AG04450 (cell line): Measurements from ENCODE around the gene OR6B2. TPM values are rescaled to one million over a fixed set of nuclear protein-coding genes. Genes with fewer than 3 reads are reported as not detected.

Experiments used
- CTCF ChIA-PET: fragments of 300-600, 350-600 bp; formaldehyde crosslinking; extraction: SDS; loops from one replicate; lab custom pipeline; 2022; ENCODE audit warnings: antibody characterized with exemption, inconsistent platforms; lab: Charles Lee
- POLR2A ChIA-PET: fragments of 350-600 bp; formaldehyde crosslinking; extraction: SDS; loops from one replicate; lab custom pipeline; 2021; ENCODE audit warnings: antibody characterized with exemption, inconsistent platforms; lab: Yijun Ruan, JAX
- DNase-seq: peaks from one replicate; pipeline ENCODE4 v3.0.0-alpha.2; 2011; ENCODE audit warnings: low read depth, low spot score
- H3K27ac ChIP-seq: one replicate; pipeline ENCODE4 v1.5.1; 2012; ENCODE audit warnings: low read depth, low read length, control low read depth
- H3K27me3 ChIP-seq: one replicate; pipeline ENCODE4 v1.6.0; 2012; ENCODE audit warnings: low read length; ENCODE audit not compliant: control insufficient read depth, insufficient read depth
- H3K4me3 ChIP-seq: 2 replicates; pipeline ENCODE4 v1.5.1; 2011; ENCODE audit warnings: mild to moderate bottlenecking, low read depth, low read length, control low read depth
- H3K9me3 ChIP-seq: 2 replicates; pipeline ENCODE4 v1.5.1; 2012; ENCODE audit warnings: low read length; ENCODE audit not compliant: control insufficient read depth, insufficient read depth
- CTCF ChIP-seq: IDR thresholded peaks from 2 replicates; pipeline ENCODE4 v1.5.1; 2011; ENCODE audit warnings: low read depth, low read length, control low read depth, inconsistent platforms
- polyA plus RNA-seq: library from polyadenylated mRNA; depleted of rRNA; stranded (reverse); fragments of >200 nt; gene quantifications from 2 replicates; pipeline ENCODE4 v1.2.3, GENCODE V29; 2011; rRNA removed

The OR6B2 gene
- polyA plus RNA-seq, 1 experiment: not detected

DNA sequence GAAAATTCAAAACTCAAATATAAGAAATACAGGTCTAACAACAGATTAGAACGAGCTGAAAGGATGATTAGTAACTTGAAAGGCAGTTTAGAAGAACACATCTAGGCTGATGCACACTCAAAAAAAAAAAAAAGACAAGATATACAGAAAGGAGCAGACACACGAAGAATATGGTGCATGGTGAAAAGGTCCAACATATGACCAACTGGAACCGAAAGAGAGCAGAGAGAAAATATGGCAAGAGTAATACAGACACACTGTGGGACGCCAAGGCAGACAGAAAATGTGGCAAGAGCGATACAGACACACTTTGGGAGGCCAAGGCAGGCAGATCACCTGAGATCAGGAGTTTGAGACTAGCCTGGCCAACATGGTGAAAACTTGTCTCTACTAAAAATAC is 44.9 kb downstream of the OR6B2 start:
- Histone ChIP-seq H3K27me3 (no peaks in the 10 kb centered on the region), H3K4me3 (no peak overlapping the region), H3K9me3 (peaks cover 7% of the 10 kb centered on the region; the same call in 1 of the 2 replicates), H3K27ac (no peak overlapping the region)
- POLR2A ChIA-PET: interaction anchor here (0.6 kb wide), 1 partner anchor 889 kb away, joined by 4 read pairs; no protein-coding TSS in a partner anchor
- CTCF ChIA-PET: interaction anchor here (3.3 kb wide), 1 partner anchor 7 kb away, joined by 18 read pairs; no protein-coding TSS in a partner anchor
- no peak for DNase-seq
- no peak for TF ChIP-seq CTCF

GRCh38 chr2:239984421-239985194 is 45.6 kb downstream of the OR6B2 start:
- no peak for DNase-seq
- Histone ChIP-seq H3K4me3 (no peak overlapping the region), H3K9me3 (peaks cover 7% of the 10 kb centered on the region; the same call in 1 of the 2 replicates), H3K27me3 (no peaks in the 10 kb centered on the region), H3K27ac (no peak overlapping the region)
- ChIA-PET POLR2A (interaction anchor here (0.5 to 0.6 kb wide), 2 partner anchors 888 to 1547 kb away, joined by 4 to 8 read pairs; no protein-coding TSS in a partner anchor), CTCF (interaction anchor here (3.3 kb wide), 1 partner anchor 8 kb away, joined by 18 read pairs; no protein-coding TSS in a partner anchor)
- no peak for TF ChIP-seq CTCF

DNA sequence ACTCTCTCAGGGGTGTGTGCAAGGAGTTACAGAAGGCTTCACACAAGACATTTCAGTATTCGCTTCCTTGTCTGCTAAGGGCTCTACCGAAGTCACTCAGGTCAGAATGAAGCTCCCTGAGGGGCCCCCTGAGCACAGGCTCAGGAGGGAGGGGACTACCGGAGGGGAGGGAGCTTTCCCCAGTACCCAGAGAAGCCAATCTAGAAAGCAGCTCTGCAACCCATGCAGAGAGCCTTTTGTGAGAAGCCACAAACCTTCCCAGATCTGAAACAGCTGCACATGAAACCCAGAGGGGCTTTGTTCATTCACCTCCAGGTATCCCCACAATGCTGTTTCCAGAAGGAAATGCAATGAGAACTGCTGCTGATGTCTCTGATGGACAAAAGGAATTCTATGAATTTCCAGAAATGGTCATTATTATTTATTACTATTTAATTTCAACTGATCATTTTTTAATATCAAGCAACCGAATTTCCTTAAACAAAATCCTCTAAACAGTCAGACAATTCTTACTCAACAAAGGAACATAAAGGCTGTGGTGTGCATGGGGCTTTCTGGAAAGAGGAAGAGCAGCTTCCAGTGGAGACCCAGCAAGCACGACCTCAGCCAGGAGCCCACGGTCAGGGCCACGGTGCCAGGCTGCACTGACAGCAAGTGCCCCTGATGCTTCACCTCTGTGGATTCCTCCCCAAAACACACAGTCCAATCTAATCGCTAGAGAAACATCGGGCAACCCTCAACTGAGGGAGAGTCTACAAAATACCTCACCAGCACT is 47.0 kb downstream of the OR6B2 start:
- no peak for DNase-seq
- no peaks in the 10 kb centered on the region for H3K27me3 ChIP-seq
- CTCF ChIA-PET: interaction anchor here (3.3 kb wide), 1 partner anchor 9 kb away, joined by 18 read pairs; no protein-coding TSS in a partner anchor

More for the DNA sequence above, 47.0 kb downstream of the OR6B2 start:
- no peak overlapping the region for H3K27ac ChIP-seq
- no peak overlapping the region for H3K4me3 ChIP-seq
- peaks cover 7% of the 10 kb centered on the region; the same call in 1 of the 2 replicates for H3K9me3 ChIP-seq
- TF ChIP-seq CTCF: no peak
- POLR2A ChIA-PET: no interaction called here

Other genes with a start within 250 kb of the OR6B2 start
- gene NDUFA10, start 5.1 kb downstream of the OR6B2 start, polyA plus RNA-seq: 103 and 114 TPM in 2 replicates
- not detected in 2 replicates for gene OR6B3, start 23.1 kb upstream of the OR6B2 start, polyA plus RNA-seq
- 322 and 360 TPM in 2 replicates for gene COPS9, start 105.9 kb upstream of the OR6B2 start, polyA plus RNA-seq
- not detected in 2 replicates for gene OTOS, start 110.2 kb upstream of the OR6B2 start, polyA plus RNA-seq